NOMO-1 treated with DMSO at 0.1 percent for 48 hours (cell line): ENCODE measurements around the gene ULK1.

Source experiments
- DNase-seq: peaks from one replicate; lab custom pipeline; 2025; ENCODE audit not compliant: unreplicated experiment; lab: John Stamatoyannopoulos, UW

ULK1 gene

DNA sequence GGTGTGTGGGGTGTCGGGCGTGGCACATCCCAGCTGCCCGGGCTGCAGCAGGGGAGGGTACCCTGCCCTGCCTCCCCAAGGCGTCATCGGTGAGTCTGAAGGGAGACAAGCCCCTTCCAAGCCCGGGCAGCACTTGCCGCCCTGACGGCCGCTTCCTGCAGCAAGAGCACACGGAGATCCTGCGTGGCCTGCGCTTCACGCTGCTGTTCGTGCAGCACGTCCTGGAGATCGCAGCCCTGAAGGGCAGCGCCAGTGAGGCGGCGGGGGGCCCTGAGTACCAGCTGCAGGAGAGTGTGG is 24.6 kb downstream of the ULK1 start:
- DNase-seq = no peak

DNA sequence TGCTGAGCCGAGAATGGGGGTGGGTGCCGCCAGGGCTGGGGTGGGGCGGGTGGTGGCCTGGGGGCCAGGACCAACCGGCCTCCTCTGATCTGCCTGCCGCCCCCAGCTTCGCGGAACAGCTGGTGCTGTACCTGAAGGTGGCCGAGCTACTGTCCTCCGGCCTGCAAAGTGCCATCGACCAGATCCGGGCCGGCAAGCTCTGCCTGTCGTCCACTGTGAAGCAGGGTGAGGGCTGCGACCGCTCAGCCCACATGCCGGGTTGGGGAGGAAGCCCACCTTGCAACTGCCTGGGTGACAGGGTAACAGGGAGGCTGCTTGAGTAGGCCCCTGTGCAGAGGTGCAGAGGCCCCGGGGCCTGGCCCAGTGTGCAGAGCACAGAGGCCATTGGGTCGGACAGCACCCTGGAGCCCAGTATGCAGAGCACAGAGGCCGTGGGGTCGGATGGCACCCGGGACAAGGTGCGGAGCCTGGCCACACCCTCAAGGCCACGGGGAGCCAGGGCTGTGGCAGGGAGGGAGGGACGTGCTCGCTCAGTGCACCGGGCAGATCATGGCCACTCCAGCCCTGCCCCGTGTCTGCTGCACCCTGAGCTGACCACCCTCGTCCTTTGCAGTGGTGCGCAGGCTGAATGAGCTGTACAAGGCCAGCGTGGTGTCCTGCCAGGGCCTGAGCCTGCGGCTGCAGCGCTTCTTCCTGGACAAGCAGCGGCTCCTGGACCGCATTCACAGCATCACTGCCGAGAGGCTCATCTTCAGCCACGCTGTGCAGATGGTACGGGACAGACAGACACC is 25.1 kb downstream of the ULK1 start:
- no peak for DNase-seq

- no peak for DNase-seq
Observed at GRCh38 chr12:131920157-131920508, 25.7 kb downstream of the ULK1 start.

- no peak for DNase-seq
Observed at GRCh38 chr12:131920902-131921840, 26.7 kb downstream of the ULK1 start.

DNA sequence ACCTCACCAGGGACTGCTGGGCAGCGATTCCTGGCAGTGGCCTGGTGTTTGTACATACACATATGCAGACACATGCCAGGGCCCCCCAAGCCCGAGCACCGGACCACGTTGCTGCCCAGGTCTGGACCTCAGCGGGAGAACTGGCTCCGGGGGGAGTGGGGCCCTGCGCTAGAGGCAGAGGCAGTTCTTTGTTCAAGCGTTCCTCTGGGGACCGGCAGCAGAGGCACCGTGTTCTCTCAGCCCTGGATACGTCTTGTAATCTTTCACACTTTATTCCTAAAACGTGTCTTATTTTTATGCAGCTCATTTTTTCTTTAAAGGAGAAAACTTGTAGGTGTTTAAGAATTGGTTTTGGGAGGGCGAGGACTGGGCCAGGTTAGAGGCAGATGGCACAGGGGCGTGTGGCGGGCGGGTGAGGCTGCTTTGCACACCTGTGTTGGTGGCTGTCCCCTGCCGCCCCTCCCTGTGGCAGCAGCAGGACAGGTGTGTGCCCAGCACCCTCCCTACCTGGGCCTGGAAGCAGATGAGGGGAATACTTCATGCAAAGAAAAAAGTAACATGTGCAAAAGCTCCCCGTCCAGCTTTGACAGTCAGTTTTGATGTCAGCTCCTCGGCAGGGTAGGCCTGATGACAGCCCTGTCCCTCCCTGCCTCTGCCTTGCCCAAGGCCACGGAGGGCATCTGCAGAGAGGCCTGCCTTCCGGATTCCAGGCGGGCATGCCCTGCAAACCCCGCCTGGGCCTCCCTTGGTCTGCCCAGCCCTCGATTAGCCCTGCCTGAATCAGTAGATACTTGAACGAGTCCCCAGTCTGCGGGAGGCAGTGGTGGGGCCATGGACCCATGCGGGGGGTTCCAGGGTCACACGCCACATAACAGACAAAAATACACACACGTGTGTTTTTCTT is 27.7 kb downstream of the ULK1 start:
- DNase-seq = no peak

DNA sequence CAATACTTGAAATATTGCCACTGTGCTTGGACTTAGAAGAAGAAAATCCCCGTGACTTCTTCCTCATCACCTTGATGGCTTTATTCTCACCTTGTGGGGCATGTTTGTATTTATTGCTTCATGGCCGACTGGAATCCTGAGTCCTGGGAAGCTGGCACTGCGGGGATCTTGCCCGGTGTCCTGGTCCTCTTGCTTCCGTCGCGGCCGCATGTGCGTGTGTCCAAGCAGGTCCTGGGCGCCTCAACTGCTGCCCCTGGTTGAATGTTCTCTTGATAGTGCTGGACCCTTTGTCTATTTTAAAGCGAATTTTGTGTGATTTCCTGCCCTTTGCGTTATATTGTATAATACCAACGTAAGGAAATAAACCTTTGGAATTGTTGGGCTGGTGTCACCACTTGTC is 28.4 kb downstream of the ULK1 start:
- DNase-seq = no peak

GRCh38 chr12:131923260-131923659 is 28.8 kb downstream of the ULK1 start:
- DNase-seq = no peak

- DNase-seq = no peak
Observed at GRCh38 chr12:131927110-131928079, 33.0 kb downstream of the ULK1 start.

- DNase-seq = no peak
Observed at GRCh38 chr12:131928080-131928710, 33.8 kb downstream of the ULK1 start.

- peak; percentile 92 for DNase-seq
Observed at GRCh38 chr12:131928711-131929580, 34.5 kb downstream of the ULK1 start, which contains the start of gene PUS1. TSS of gene PUS1 (plus strand) at chr12:131929276. CDS start at chr12:131929723, 447 bp downstream.

DNA sequence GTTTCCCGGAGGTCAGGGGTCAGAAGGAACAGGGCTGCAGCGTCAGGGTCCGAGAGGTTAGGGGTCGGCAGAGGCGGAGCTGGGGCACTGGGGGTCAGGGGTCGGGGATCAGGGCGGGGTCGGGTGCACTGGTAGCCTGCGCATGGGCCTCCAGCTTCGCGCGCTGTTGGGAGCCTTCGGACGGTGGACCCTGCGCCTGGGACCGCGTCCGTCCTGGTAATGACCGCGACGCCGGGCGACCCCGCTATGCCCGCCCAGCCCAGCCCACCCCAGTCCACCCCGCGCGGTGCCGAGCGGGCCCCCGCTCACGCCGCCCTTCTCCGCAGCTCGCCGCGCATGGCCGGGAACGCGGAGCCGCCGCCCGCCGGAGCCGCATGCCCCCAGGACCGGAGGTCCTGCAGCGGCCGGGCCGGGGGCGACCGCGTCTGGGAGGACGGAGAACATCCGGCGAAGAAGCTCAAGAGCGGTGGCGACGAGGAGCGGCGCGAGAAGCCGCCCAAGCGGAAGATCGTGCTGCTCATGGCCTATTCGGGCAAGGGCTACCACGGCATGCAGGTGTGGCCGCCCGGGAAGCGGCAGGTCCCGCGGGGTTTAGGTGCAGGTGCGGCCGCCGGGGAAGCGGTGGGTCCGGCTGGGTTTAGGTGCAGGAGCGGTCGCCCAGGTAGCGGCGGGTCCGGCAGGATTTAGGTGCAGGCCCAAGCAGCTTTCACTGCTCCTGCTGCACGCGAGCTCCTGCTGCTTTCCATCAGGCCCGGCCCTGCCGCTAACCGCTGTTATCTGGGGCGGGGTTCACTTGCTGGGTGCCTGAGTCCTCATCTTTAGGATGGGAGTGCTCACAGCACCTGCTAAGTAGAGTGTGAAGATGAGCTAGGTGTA is 35.4 kb downstream of the ULK1 start:
- no peak for DNase-seq

- DNase-seq = no peak
Observed at GRCh38 chr12:131930510-131930909, 36.1 kb downstream of the ULK1 start.

DNA sequence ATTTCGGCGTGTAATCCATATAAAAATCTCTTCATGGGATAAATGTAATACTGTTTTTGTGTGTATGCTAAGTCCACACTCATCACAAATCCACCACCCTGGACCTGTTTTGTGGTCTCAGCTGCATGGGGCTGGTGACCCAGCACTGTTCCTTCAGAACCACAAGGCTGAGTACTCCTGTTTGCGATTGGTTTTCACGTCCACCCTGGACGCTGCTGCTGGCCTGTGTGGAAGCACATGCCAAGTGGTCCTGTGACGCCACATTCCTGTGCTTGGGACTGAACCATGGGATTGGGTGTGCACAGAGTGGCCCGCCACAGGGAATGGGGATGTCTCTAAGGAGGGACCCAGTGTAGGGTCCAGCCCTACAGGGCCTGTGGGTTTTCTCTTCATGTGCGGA is 39.0 kb downstream of the ULK1 start:
- no peak for DNase-seq

- DNase-seq = no peak
Observed at GRCh38 chr12:131934535-131934934, 40.1 kb downstream of the ULK1 start.

GRCh38 chr12:131938082-131938481 is 43.7 kb downstream of the ULK1 start:
- no peak for DNase-seq

- DNase-seq = no peak
Observed at GRCh38 chr12:131939007-131939406, 44.6 kb downstream of the ULK1 start.

GRCh38 chr12:131940141-131940547 is 45.7 kb downstream of the ULK1 start:
- no peak for DNase-seq
